HepG2 (cell line): ENCODE measurements around the gene RHOT2. TPM values are rescaled to one million over a fixed set of nuclear protein-coding genes. Genes with fewer than 3 reads are reported as not detected.
A peak's percentile ranks its signal among the peaks of the same experiment; 100 is the strongest.

Experiments used
- ATAC-seq: fragments of 200-7000 bp; cut with Tn5 transposase; 3 replicates; pipeline ENCODE4 v1.9.1; 2020; ENCODE audit warnings: mild to moderate bottlenecking, moderate library complexity
- BruUV-seq: library from RNA; stranded (reverse); fragments of 400-500 nt; replicated peaks from 2 replicates; lab custom pipeline; 2021; lab: Mats Ljungman, UMichigan
- CTCF ChIA-PET: fragments of 300-600 bp; formaldehyde crosslinking; extraction: SDS; loops from one replicate; lab custom pipeline; 2021; ENCODE audit warnings: low total read pairs, inconsistent platforms, low intra/inter-chr PET ratio; lab: Yijun Ruan, JAX
- POLR2A ChIA-PET: fragments of 350-600 bp; sonication (Branson Sonifier 250); formaldehyde crosslinking; loops from one replicate; lab custom pipeline; 2020; ENCODE audit warnings: antibody characterized with exemption, inconsistent platforms; lab: Yijun Ruan, JAX
- DNase-seq: peaks from one replicate; pipeline ENCODE4 v3.0.0-alpha.2; 2015; ENCODE audit warnings: low spot score
- FAIRE-seq: peaks from 3 replicates; lab custom pipeline; 2011; peaks lifted over from hg19 to GRCh38; lab: Jason Lieb, UNC
- H2AFZ ChIP-seq: one replicate; pipeline ENCODE4 v1.6.1; 2011; ENCODE audit warnings: low read length, inconsistent platforms
- H3K27ac ChIP-seq: fragments of 300-600 bp; 3 replicates; pipeline ENCODE4 v1.8.0; 2011; ENCODE audit warnings: mixed run types, mild to moderate bottlenecking, mixed read lengths, low read length, inconsistent platforms; ENCODE audit not compliant: insufficient read depth; ENCODE audit errors: extremely low read length
- H3K27me3 ChIP-seq, 2 experiments: fragments of 200-600 bp in 1 of 2; 2 replicates in 1 of 2; 3 replicates in 1 of 2; pipeline versions ENCODE4 v1.6.0 to v1.8.0; 2011; ENCODE audit warnings: low read length in 2 of 2, mild to moderate bottlenecking in 2 of 2, moderate library complexity in 2 of 2, inconsistent platforms in 1 of 2; ENCODE audit not compliant: insufficient read depth in 2 of 2, control insufficient read depth in 1 of 2
- H3K36me3 ChIP-seq, 2 experiments: fragments of 200-600 bp in 1 of 2; replicated peaks in 1 of 2; 2 replicates in 1 of 2; 3 replicates in 1 of 2; pipeline versions ENCODE4 v1.5.1 to v1.8.0; 2011; ENCODE audit warnings: low read length in 2 of 2, inconsistent platforms in 1 of 2; ENCODE audit not compliant: insufficient read depth in 2 of 2, control insufficient read depth in 1 of 2
- H3K4me1 ChIP-seq: 2 replicates; pipeline ENCODE4 v1.5.1; 2012; ENCODE audit warnings: low read length, inconsistent platforms; ENCODE audit not compliant: insufficient read depth
- H3K4me2 ChIP-seq: 2 replicates; pipeline ENCODE4 v1.6.0; 2011; ENCODE audit warnings: low read depth, low read length, inconsistent platforms
- H3K4me3 ChIP-seq, 3 experiments: fragments of 200-600 bp in 1 of 3; sonication (generic), shearing (Covaris generic) in 1 of 3; replicated peaks in 1 of 3; 2 replicates each; pipeline ENCODE4 v1.5.1; 2011 to 2016; ENCODE audit warnings: low read length in 3 of 3, inconsistent platforms in 2 of 3, low read depth in 2 of 3, mild to moderate bottlenecking in 2 of 3, control low read depth in 1 of 3, mixed read lengths in 1 of 3; ENCODE audit not compliant: insufficient read depth in 1 of 3
- H3K79me2 ChIP-seq: one replicate; pipeline ENCODE4 v1.6.1; 2011; ENCODE audit warnings: low read length, inconsistent platforms; ENCODE audit not compliant: insufficient read depth
- H3K9ac ChIP-seq: 2 replicates; pipeline ENCODE4 v1.6.0; 2011; ENCODE audit warnings: mild to moderate bottlenecking, low read depth, low read length, inconsistent platforms; ENCODE audit not compliant: insufficient read depth
- H3K9me3 ChIP-seq: 2 replicates; pipeline ENCODE4 v1.5.1; 2012; ENCODE audit warnings: mild to moderate bottlenecking, low read length
- H4K20me1 ChIP-seq: 2 replicates; pipeline ENCODE4 v1.6.0; 2011; ENCODE audit warnings: inconsistent platforms, mild to moderate bottlenecking, low read length, moderate library complexity; ENCODE audit not compliant: insufficient read depth
- AGO2 ChIP-seq: fragments of 200-400 bp; formaldehyde crosslinking; optimal IDR thresholded peaks from 2 replicates; pipeline ENCODE3; 2017; ENCODE audit warnings: mild to moderate bottlenecking, low read depth, low read length, moderate library complexity
- ARHGAP35 ChIP-seq: sonication (generic); formaldehyde crosslinking; IDR thresholded peaks from 2 replicates; pipeline ENCODE4 v1.9.0; 2022; ENCODE audit warnings: mild to moderate bottlenecking, inconsistent platforms, moderate library complexity, missing genetic modification reagents, borderline replicate concordance
- FOXK1 ChIP-seq: sonication (generic); formaldehyde crosslinking; IDR thresholded peaks from 2 replicates; pipeline ENCODE4 v1.4.0; 2020; ENCODE audit warnings: low read depth, missing genetic modification reagents, borderline replicate concordance
- MAF1 ChIP-seq: sonication (generic); formaldehyde crosslinking; IDR thresholded peaks from 2 replicates; pipeline ENCODE4 v1.5.0; 2020; ENCODE audit warnings: missing genetic modification reagents, borderline replicate concordance
- MXD4 ChIP-seq: IDR thresholded peaks from 2 replicates; pipeline ENCODE4 v1.6.1; 2016; ENCODE audit warnings: mild to moderate bottlenecking, missing biosample characterization, missing genetic modification reagents
- RBFOX2 ChIP-seq: fragments of 200-400 bp; formaldehyde crosslinking; IDR thresholded peaks from 2 replicates; pipeline ENCODE4 v1.6.1; 2017; ENCODE audit warnings: low read depth, mild to moderate bottlenecking, low read length
- TAF15 ChIP-seq: fragments of 200-400 bp; formaldehyde crosslinking; IDR thresholded peaks from one replicate; pipeline ENCODE4 v1.6.1; 2018; ENCODE audit warnings: mild to moderate bottlenecking, low read depth, low read length; ENCODE audit not compliant: poor library complexity, severe bottlenecking
- ZNF800 ChIP-seq: sonication (generic); formaldehyde crosslinking; IDR thresholded peaks from 2 replicates; pipeline ENCODE4 v1.4.0; 2020; ENCODE audit warnings: missing genetic modification reagents
- WGBS: methylation state at CpG from one replicate; pipeline ENCODE4 v1.1.6; 2017; ENCODE audit warnings: low lambda C conversion rate; 5-methylcytosine and 5-hydroxymethylcytosine counted together
- in situ Hi-C: cut with HindIII; loops from 2 replicates; pipeline ENCODE4 v1.10.0; 2017; ENCODE audit warnings: low pct_unique_long_range_greater_than_20kb; ENCODE audit not compliant: extremely low pct_ligation_motif_present
- intact Hi-C: fragments of 100-400 bp; cut with micrococcal nuclease; formaldehyde crosslinking; loops from one replicate; pipeline ENCODE4 v1.10.0; 2022; ENCODE audit not compliant: unreplicated experiment
- polyA plus RNA-seq, 8 experiments: library from polyadenylated mRNA; depleted of rRNA in 3 of 8; stranded (reverse) in 7 of 8; unstranded in 1 of 8; fragments of >200 nt; fragmentation: Illumina TruSeq in 4 of 8; extraction: Trizol in 4 of 8; gene quantifications; 2 replicates each; pipeline versions ENCODE4 v1.2.1 to v1.2.3, GENCODE V29; 2011 to 2016; ENCODE audit warnings: low read depth in 4 of 8, missing spikeins in 1 of 8, mixed read lengths in 1 of 8; ENCODE audit not compliant: insufficient read depth in 1 of 8
- total RNA-seq, 5 experiments: library from RNA; depleted of rRNA; stranded (reverse); fragments of >200 nt; fragmentation: Illumina TruSeq; extraction: Trizol; gene quantifications; 2 replicates each; pipeline ENCODE4 v1.2.3, GENCODE V29; 2016; ENCODE audit warnings: low read depth in 1 of 5
- TF ChIP-seq, protein P1 (sequence below): sonication (generic); formaldehyde crosslinking; IDR thresholded peaks from 2 replicates; pipeline ENCODE4 v1.4.0; 2020; ENCODE audit warnings: missing genetic modification reagents, low read depth, mild to moderate bottlenecking, borderline replicate concordance

The RHOT2 gene
- total and polyA plus RNA-seq, 2 of the 13 experiments (the other 11 are each of a cell fraction or from before 2014, with no cell fraction given) = 63.6 to 76.9 TPM

DNA sequence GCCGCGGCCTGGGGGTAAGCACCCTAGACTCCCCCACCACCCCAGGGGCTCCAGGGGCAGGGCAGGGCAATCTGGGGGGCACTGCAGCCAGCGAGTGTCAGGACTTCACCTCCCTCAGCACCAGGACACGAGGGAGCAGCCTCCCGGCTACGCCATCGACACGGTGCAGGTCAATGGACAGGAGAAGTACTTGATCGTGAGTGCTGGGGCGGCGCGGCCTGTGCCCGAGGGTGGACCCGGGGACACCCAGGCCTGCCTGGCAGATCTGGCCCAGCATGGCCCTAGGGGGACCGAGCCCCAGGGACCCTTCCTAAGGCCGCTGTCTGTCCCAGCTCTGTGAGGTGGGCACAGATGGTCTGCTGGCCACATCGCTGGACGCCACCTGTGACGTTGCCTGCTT is 4.4 kb downstream of the RHOT2 start:
- FAIRE-seq = no peak
- intact Hi-C loops (no loop called here), in situ Hi-C loops (no loop called here)
- BruUV-seq = no TSS peak
- ATAC-seq = no peak
- no peaks in the 10 kb centered on the region for H3K27me3 ChIP-seq
- WGBS = 92% methylated on average over 5 of the region's 19 CpGs
- CTCF ChIA-PET = no interaction called here
- H3K79me2 ChIP-seq = peaks cover 17% of the 10 kb centered on the region
- no peak for DNase-seq
- no peak overlapping the region for H2AFZ ChIP-seq
- H3K4me2 ChIP-seq = no peak overlapping the region
- H3K36me3 ChIP-seq = peaks cover 22 to 42% of the 10 kb centered on the region in 2 experiments; a peak in 4 of 5 replicates
- no peaks in the 10 kb centered on the region for H4K20me1 ChIP-seq
- TF ChIP-seq MAF1 (CRISPR knock-in tag) (no peak), TAF15 (no peak), ARHGAP35 (CRISPR knock-in tag) (no peak), AGO2 (peak; percentile 19), MXD4 (CRISPR knock-in tag) (no peak), FOXK1 (CRISPR knock-in tag) (no peak), RBFOX2 (peak; percentile 48; the same call in 1 of the 2 replicates), ZNF800 (CRISPR knock-in tag) (no peak)
- TF ChIP-seq, protein P1, sequence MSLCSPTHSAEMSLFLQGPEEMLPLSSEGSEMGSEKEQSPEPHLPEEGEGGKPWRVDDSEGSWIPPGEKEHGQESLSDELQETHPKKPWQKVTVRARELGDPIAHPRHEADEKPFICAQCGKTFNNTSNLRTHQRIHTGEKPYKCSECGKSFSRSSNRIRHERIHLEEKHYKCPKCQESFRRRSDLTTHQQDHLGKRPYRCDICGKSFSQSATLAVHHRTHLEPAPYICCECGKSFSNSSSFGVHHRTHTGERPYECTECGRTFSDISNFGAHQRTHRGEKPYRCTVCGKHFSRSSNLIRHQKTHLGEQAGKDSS (CRISPR knock-in tag) = no peak
- TF ChIP-seq, all 625 proteins: peak for 2
- H3K4me1 ChIP-seq = peaks cover 36% of the 10 kb centered on the region
- H3K4me3 ChIP-seq = no peak overlapping the region
- H3K9ac ChIP-seq = no peak overlapping the region
- no peak overlapping the region for H3K27ac ChIP-seq
- no peaks in the 10 kb centered on the region for H3K9me3 ChIP-seq
- POLR2A ChIA-PET = interaction anchor here (0.6 kb wide), 1 partner anchor 36 kb away, joined by 3 read pairs; the partner anchor contains the start of gene METTL26
